SK-N-SH (cell line): ENCODE data around the gene SESTD1. TPM values are rescaled to one million over a fixed set of nuclear protein-coding genes. Genes with fewer than 3 reads are reported as not detected.

Source experiments
- CTCF ChIA-PET: fragments of 300-600, 350-600 bp; formaldehyde crosslinking; extraction: SDS; loops from one replicate; lab custom pipeline; 2021; lab: Yijun Ruan, JAX
- POLR2A ChIA-PET: fragments of 350-600 bp; sonication (Branson Sonifier 250); formaldehyde crosslinking; extraction: SDS; loops from one replicate; lab custom pipeline; 2020; ENCODE audit warnings: antibody characterized with exemption, inconsistent platforms; lab: Yijun Ruan, JAX
- DNase-seq: peaks from one replicate; pipeline ENCODE4 v3.0.0; 2012
- H2AFZ ChIP-seq: fragments of 200-600 bp; sonication (generic); 2 replicates; pipeline ENCODE4 v1.8.1; 2016; ENCODE audit warnings: antibody characterized with exemption, mild to moderate bottlenecking, low read depth
- H3F3A ChIP-seq: fragments of 200-600 bp; sonication (generic); replicated peaks from 2 replicates; pipeline ENCODE3; 2016; ENCODE audit warnings: antibody characterized with exemption, mild to moderate bottlenecking; ENCODE audit not compliant: insufficient read depth
- H3K27ac ChIP-seq, 2 experiments: fragments of 200-500 bp in 1 of 2; fragments of 200-600 bp in 1 of 2; sonication (Bioruptor generic) in 1 of 2; sonication (generic), shearing (Covaris generic) in 1 of 2; 2 replicates each; pipeline versions ENCODE4 v1.5.1 to v1.6.1; 2014 to 2016; ENCODE audit warnings: low read depth in 2 of 2, inconsistent platforms in 1 of 2, low read length in 1 of 2, mild to moderate bottlenecking in 1 of 2, mixed read lengths in 1 of 2
- H3K27me3 ChIP-seq: fragments of 200-600 bp; sonication (generic), shearing (Covaris generic); 2 replicates; pipeline ENCODE4 v1.6.1; 2016; ENCODE audit warnings: mixed run types; ENCODE audit not compliant: insufficient read depth
- H3K36me3 ChIP-seq, 2 experiments: fragments of 200-500 bp in 1 of 2; fragments of 200-600 bp in 1 of 2; sonication (Bioruptor generic) in 1 of 2; sonication (generic) in 1 of 2; replicated peaks in 1 of 2; 2 replicates each; pipeline versions ENCODE3 to v1.5.1; 2014 to 2016; ENCODE audit warnings: low read length in 1 of 2, mild to moderate bottlenecking in 1 of 2; ENCODE audit not compliant: insufficient read depth in 2 of 2, control insufficient read depth in 1 of 2
- H3K4me1 ChIP-seq, 2 experiments: fragments of 200-500 bp in 1 of 2; fragments of 200-600 bp in 1 of 2; sonication (Bioruptor generic) in 1 of 2; sonication (generic), shearing (Covaris generic) in 1 of 2; 2 replicates each; pipeline versions ENCODE4 v1.5.1 to v1.6.1; 2014 to 2016; ENCODE audit warnings: low read depth in 1 of 2, low read length in 1 of 2, mixed run types in 1 of 2; ENCODE audit not compliant: insufficient read depth in 2 of 2, control insufficient read depth in 1 of 2
- H3K4me2 ChIP-seq: fragments of 200-600 bp; sonication (generic), shearing (Covaris generic); 2 replicates; pipeline ENCODE4 v1.6.1; 2017; ENCODE audit warnings: mixed run types
- H3K4me3 ChIP-seq, 2 experiments: fragments of 200-500 bp in 1 of 2; fragments of 200-600 bp in 1 of 2; sonication (Bioruptor generic) in 1 of 2; sonication (generic), shearing (Covaris generic) in 1 of 2; 2 replicates each; pipeline versions ENCODE4 v1.5.1 to v1.8.1; 2014 to 2016; ENCODE audit warnings: low read depth in 2 of 2, inconsistent platforms in 1 of 2, low read length in 1 of 2, mild to moderate bottlenecking in 1 of 2, mixed read lengths in 1 of 2, moderate library complexity in 1 of 2
- H3K79me2 ChIP-seq: fragments of 200-600 bp; sonication (generic); 2 replicates; pipeline ENCODE4 v1.8.1; 2017; ENCODE audit warnings: mild to moderate bottlenecking; ENCODE audit not compliant: insufficient read depth
- H3K9ac ChIP-seq: fragments of 200-600 bp; sonication (generic); 2 replicates; pipeline ENCODE4 v1.6.1; 2017; ENCODE audit warnings: mixed run types
- H3K9me2 ChIP-seq: fragments of 200-600 bp; sonication (generic); 2 replicates; pipeline ENCODE4 v1.6.1; 2017; ENCODE audit warnings: mixed run types
- H3K9me3 ChIP-seq: fragments of 200-600 bp; sonication (generic); 2 replicates; pipeline ENCODE4 v1.6.1; 2017; ENCODE audit warnings: mixed run types, mild to moderate bottlenecking, moderate library complexity
- H4K20me1 ChIP-seq: fragments of 200-600 bp; sonication (generic); 2 replicates; pipeline ENCODE4 v1.6.1; 2017; ENCODE audit warnings: mild to moderate bottlenecking, mixed run types; ENCODE audit not compliant: insufficient read depth
- FOSL2 ChIP-seq: IDR thresholded peaks from 2 replicates; pipeline ENCODE4 v1.4.0; 2012; ENCODE audit warnings: low read depth, mild to moderate bottlenecking, moderate library complexity, borderline replicate concordance
- FOXJ3 ChIP-seq: sonication (generic); formaldehyde crosslinking; IDR thresholded peaks from 2 replicates; pipeline ENCODE4 v1.5.1; 2020; ENCODE audit warnings: mild to moderate bottlenecking, missing genetic modification reagents
- GABPA ChIP-seq: IDR thresholded peaks from 2 replicates; pipeline ENCODE4 v1.4.0; 2012; ENCODE audit warnings: low read depth, mild to moderate bottlenecking
- IRF3 ChIP-seq: fragments of 150-350 bp; IDR thresholded peaks from 2 replicates; pipeline ENCODE4 v1.6.1; 2016; ENCODE audit warnings: mild to moderate bottlenecking, low read depth, low read length
- JUND ChIP-seq: IDR thresholded peaks from 2 replicates; pipeline ENCODE4 v1.4.0; 2012
- MAX ChIP-seq: IDR thresholded peaks from 2 replicates; pipeline ENCODE4 v1.4.0; 2012; ENCODE audit warnings: low read depth
- MEF2A ChIP-seq: IDR thresholded peaks from 2 replicates; pipeline ENCODE4 v1.4.0; 2012; ENCODE audit warnings: low read depth, borderline replicate concordance
- RAD21 ChIP-seq: IDR thresholded peaks from 2 replicates; pipeline ENCODE4 v1.6.1; 2012; ENCODE audit warnings: mild to moderate bottlenecking, low read length
- RCOR1 ChIP-seq: fragments of 150-350 bp; IDR thresholded peaks from 2 replicates; pipeline ENCODE4 v1.6.1; 2017; ENCODE audit warnings: antibody characterized with exemption, low read length
- SMC3 ChIP-seq: IDR thresholded peaks from 2 replicates; pipeline ENCODE4 v1.6.1; 2012; ENCODE audit warnings: low read depth, low read length, improper control_type of control experiment
- TEAD4 ChIP-seq: IDR thresholded peaks from 2 replicates; pipeline ENCODE4 v1.4.0; 2012; ENCODE audit warnings: mild to moderate bottlenecking, borderline replicate concordance; ENCODE audit not compliant: insufficient read depth
- WGBS: methylation state at CpG from one replicate; pipeline ENCODE4 v1.1.6; 2017; ENCODE audit warnings: low lambda C conversion rate; 5-methylcytosine and 5-hydroxymethylcytosine counted together
- polyA plus RNA-seq, 3 experiments: library from polyadenylated mRNA; depleted of rRNA; stranded (reverse); fragments of >200 nt; gene quantifications; 2 replicates each; pipeline ENCODE4 v1.2.3, GENCODE V29; 2012
- TF ChIP-seq, protein P1 (sequence below): IDR thresholded peaks from 2 replicates; pipeline ENCODE4; 2012
- TF ChIP-seq, protein P2 (sequence below): IDR thresholded peaks from 2 replicates; pipeline ENCODE4 v1.6.1; 2012; ENCODE audit warnings: mild to moderate bottlenecking, low read depth, low read length, moderate library complexity

Gene SESTD1
- polyA plus RNA-seq, 1 of the 3 experiments (the other 2 are of a cell fraction), result 4.6 TPM

DNA sequence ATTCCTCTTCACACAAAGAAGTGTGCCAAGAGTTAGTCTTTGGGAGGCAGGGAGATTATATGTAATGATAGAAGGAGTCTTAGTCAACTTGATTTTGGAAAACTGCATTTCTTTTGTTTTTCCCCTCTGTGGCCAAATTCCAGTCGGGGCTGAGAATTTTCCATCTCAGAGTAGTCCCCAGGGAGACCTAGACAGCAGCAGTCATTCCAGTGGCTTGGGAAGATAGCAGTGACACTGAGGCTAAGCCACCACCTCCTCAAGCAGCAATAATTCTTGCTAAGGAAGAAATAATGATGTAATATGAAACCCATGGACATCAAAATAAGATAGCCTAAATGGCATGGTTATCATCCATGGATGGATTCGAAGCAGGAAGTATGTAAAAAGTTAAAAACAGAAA, 193.7 kb downstream of the SESTD1 start:
- CTCF ChIA-PET, result no interaction called here
- POLR2A ChIA-PET, result no interaction called here
- Histone ChIP-seq H2AFZ (no peak overlapping the region), H3K79me2 (no peaks in the 10 kb centered on the region)
- no peak for DNase-seq
- no peak for TF ChIP-seq TEAD4
- no peak for TF ChIP-seq RCOR1
- no peak for TF ChIP-seq MEF2A
- TF ChIP-seq RAD21, result no peak
- TF ChIP-seq, protein P1, sequence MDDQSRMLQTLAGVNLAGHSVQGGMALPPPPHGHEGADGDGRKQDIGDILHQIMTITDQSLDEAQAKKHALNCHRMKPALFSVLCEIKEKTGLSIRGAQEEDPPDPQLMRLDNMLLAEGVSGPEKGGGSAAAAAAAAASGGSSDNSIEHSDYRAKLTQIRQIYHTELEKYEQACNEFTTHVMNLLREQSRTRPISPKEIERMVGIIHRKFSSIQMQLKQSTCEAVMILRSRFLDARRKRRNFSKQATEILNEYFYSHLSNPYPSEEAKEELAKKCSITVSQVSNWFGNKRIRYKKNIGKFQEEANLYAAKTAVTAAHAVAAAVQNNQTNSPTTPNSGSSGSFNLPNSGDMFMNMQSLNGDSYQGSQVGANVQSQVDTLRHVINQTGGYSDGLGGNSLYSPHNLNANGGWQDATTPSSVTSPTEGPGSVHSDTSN, result no peak
- no peak for TF ChIP-seq FOSL2
- TF ChIP-seq, protein P2, sequence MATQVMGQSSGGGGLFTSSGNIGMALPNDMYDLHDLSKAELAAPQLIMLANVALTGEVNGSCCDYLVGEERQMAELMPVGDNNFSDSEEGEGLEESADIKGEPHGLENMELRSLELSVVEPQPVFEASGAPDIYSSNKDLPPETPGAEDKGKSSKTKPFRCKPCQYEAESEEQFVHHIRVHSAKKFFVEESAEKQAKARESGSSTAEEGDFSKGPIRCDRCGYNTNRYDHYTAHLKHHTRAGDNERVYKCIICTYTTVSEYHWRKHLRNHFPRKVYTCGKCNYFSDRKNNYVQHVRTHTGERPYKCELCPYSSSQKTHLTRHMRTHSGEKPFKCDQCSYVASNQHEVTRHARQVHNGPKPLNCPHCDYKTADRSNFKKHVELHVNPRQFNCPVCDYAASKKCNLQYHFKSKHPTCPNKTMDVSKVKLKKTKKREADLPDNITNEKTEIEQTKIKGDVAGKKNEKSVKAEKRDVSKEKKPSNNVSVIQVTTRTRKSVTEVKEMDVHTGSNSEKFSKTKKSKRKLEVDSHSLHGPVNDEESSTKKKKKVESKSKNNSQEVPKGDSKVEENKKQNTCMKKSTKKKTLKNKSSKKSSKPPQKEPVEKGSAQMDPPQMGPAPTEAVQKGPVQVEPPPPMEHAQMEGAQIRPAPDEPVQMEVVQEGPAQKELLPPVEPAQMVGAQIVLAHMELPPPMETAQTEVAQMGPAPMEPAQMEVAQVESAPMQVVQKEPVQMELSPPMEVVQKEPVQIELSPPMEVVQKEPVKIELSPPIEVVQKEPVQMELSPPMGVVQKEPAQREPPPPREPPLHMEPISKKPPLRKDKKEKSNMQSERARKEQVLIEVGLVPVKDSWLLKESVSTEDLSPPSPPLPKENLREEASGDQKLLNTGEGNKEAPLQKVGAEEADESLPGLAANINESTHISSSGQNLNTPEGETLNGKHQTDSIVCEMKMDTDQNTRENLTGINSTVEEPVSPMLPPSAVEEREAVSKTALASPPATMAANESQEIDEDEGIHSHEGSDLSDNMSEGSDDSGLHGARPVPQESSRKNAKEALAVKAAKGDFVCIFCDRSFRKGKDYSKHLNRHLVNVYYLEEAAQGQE, result no peak
- TF ChIP-seq FOXJ3, result no peak
- TF ChIP-seq SMC3, result no peak
- TF ChIP-seq IRF3, result no peak
- no peak for TF ChIP-seq MAX
- no peak for TF ChIP-seq JUND
- TF ChIP-seq, all 33 proteins: peak for 0
- H3K36me3 ChIP-seq, result no peaks in the 10 kb centered on the region
- no peaks in the 10 kb centered on the region for H3K27me3 ChIP-seq
- no peaks in the 10 kb centered on the region for H3K9me3 ChIP-seq
- 25% methylated on average over 2 of the region's 2 CpGs for WGBS
- no peak overlapping the region for H3K9ac ChIP-seq
- H3F3A ChIP-seq, result no peaks in the 10 kb centered on the region
- no peak overlapping the region for H3K4me2 ChIP-seq
- no peaks in the 10 kb centered on the region for H4K20me1 ChIP-seq
- H3K4me1 ChIP-seq, result no peaks in the 10 kb centered on the region
- no peak overlapping the region for H3K4me3 ChIP-seq
- H3K9me2 ChIP-seq, result no peaks in the 10 kb centered on the region
- H3K27ac ChIP-seq, result no peak overlapping the region

DNA sequence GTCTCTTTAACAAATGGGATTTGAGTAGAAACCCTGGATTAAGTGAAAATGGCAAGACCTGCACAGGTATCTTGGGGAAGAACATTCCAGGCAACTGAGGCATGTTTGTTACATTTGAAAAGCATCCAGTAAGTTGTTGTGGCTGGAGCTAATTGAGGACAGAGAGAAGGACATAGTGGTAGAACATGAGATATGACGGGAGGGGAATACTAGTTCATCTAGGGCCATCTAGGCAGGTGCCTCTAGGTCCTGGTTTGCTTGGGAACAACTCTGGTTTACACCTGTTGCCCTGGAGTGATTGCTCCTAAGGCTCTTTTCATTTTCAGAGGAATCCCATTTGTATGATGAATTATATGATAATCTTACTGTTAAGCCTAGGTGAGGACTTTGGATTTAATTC, 194.9 kb downstream of the SESTD1 start:
- Histone ChIP-seq H3K9ac (no peak overlapping the region), H2AFZ (no peak overlapping the region), H3K27ac (no peak overlapping the region), H4K20me1 (no peaks in the 10 kb centered on the region), H3K4me2 (no peak overlapping the region), H3K9me2 (no peaks in the 10 kb centered on the region), H3K4me1 (no peaks in the 10 kb centered on the region), H3K9me3 (no peaks in the 10 kb centered on the region), H3K79me2 (no peaks in the 10 kb centered on the region), H3K27me3 (no peaks in the 10 kb centered on the region), H3F3A (no peaks in the 10 kb centered on the region), H3K36me3 (no peaks in the 10 kb centered on the region), H3K4me3 (no peak overlapping the region)
- WGBS, result 8% methylated on average over 1 of the region's 1 CpG
- POLR2A ChIA-PET, result no interaction called here
- CTCF ChIA-PET, result no interaction called here
- no peak for DNase-seq
- TF ChIP-seq GABPA, result no peak
